ENCODE measurements around the gene ADH1A. TPM values are rescaled to one million over a fixed set of nuclear protein-coding genes. Genes with fewer than 3 reads are reported as not detected.
A peak's percentile ranks its signal among the peaks of the same experiment; 100 is the strongest.

The ADH1A gene
- total RNA-seq (ENCODE audit: low replicate concordance): not detected in 2 replicates

DNA sequence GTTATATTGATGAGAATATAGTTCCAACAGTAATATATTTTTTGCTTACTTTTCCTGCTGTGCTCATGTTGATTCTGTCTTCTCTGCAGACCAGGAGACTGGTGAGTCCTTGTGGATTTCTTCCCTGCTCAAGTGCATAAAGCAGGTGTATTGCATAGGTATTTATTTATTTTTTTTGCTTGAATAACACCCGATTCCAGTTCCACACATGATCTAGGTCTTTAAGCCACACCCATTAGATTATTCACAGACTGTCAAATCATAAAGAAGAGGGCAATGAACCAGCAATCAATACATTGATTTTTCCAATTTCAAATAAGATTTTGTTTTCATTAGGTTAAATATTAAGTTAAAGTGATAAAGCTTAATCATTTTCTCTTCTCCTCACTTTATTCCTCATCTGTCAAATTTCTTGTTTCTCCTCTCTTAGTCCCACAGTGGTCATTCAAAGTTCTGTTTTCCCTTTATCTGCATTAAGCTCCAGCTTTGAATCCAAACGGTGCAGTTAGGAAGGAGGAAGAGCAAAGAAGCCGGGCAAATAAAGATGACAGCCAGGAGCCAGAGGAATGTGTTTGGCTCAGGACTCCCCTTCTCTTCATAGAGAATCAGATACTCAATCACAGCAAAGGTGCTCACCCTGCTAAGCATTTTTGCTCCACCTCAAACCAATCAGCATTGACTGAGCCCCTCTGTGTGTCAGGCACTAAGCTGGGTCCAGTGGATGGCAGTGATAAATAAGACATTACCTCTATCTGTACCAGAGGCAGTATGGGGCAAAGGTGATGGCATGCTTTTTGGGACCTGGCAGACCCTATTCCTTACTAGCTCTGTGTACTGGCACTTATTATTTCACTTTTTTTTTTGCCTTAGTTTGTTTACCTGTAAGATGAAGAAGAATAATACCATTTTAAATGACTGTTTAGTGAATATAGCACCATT is at the start of gene ADH1A:
TSS of gene ADH1A (minus strand) at position 138 of the 939 bp plus-strand sequence. CDS start at position 67, 71 bp downstream.
- Mint-ChIP-seq H3K27me3 (ENCODE audit: insufficient read depth, low read depth) (no peaks in the 10 kb centered on the region), H3K4me3 (no peak within 1 kb of the TSS), H3K27ac (no peak within 1 kb of the TSS), H3K9me3 (no peaks in the 10 kb centered on the region), H3K36me3 (no peaks in the 10 kb centered on the region), H3K4me1 (no peaks in the 10 kb centered on the region)
- H3K4me3 ChIP-seq: no peak within 1 kb of the TSS
- no peak within 1 kb of the TSS for H2AFZ ChIP-seq (replicated peaks)
- H3F3A ChIP-seq (ENCODE audit: low read depth): no peaks in the 10 kb centered on the region
- H3K9me3 ChIP-seq (ENCODE audit: low read depth): no peaks in the 10 kb centered on the region
- no peak within 1 kb of the TSS for H3K27ac ChIP-seq
- H3K4me1 ChIP-seq: no peaks in the 10 kb centered on the region
- no peaks in the 10 kb centered on the region for H3K27me3 ChIP-seq
- H4K20me1 ChIP-seq (ENCODE audit: low read depth): no peaks in the 10 kb centered on the region
- no peak within 1 kb of the TSS for H3K9ac ChIP-seq
- H3K79me2 ChIP-seq (ENCODE audit: low read depth): no peaks in the 10 kb centered on the region
- no peaks in the 10 kb centered on the region for H3K36me3 ChIP-seq
- no peak for DNase-seq (ENCODE audit: low spot score)
- TF ChIP-seq EZH2phosphoT487 (IDR thresholded peaks at IDR 0.05): no peak
- TF ChIP-seq EZH2 (IDR thresholded peaks at IDR 0.05): no peak
- TF ChIP-seq, protein P1, sequence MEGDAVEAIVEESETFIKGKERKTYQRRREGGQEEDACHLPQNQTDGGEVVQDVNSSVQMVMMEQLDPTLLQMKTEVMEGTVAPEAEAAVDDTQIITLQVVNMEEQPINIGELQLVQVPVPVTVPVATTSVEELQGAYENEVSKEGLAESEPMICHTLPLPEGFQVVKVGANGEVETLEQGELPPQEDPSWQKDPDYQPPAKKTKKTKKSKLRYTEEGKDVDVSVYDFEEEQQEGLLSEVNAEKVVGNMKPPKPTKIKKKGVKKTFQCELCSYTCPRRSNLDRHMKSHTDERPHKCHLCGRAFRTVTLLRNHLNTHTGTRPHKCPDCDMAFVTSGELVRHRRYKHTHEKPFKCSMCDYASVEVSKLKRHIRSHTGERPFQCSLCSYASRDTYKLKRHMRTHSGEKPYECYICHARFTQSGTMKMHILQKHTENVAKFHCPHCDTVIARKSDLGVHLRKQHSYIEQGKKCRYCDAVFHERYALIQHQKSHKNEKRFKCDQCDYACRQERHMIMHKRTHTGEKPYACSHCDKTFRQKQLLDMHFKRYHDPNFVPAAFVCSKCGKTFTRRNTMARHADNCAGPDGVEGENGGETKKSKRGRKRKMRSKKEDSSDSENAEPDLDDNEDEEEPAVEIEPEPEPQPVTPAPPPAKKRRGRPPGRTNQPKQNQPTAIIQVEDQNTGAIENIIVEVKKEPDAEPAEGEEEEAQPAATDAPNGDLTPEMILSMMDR (IDR thresholded peaks at IDR 0.05): no peak
- no peak within 1 kb of the TSS for H3K4me2 ChIP-seq

DNA sequence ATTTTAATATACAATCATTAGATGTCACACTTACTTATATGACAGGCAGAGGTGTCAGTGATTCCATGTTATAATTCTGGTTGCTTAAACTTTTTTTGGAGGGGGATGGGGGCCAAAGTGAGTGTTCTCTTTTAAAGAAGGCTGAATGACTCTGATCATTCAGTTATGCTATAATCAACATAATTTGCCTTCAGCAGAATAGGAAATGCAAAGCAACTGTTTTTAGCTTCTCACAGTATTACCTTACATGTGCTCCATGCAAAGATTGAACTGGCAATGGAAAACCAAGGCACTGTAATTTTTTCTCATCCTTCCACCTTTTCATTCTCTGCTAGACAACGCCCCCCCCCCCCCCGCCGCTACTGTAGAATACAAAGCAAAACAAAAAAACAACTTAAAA is 48.4 kb upstream of the ADH1A start:
- Mint-ChIP-seq H3K4me3 (no peak overlapping the region), H3K4me1 (no peaks in the 10 kb centered on the region), H3K36me3 (no peaks in the 10 kb centered on the region), H3K27ac (no peak overlapping the region), H3K9me3 (no peaks in the 10 kb centered on the region), H3K27me3 (ENCODE audit: insufficient read depth, low read depth) (no peaks in the 10 kb centered on the region)
- H3F3A ChIP-seq (ENCODE audit: low read depth): no peaks in the 10 kb centered on the region
- no peak overlapping the region for H3K27ac ChIP-seq
- H3K4me1 ChIP-seq: no peaks in the 10 kb centered on the region
- H3K9me3 ChIP-seq (ENCODE audit: low read depth): no peaks in the 10 kb centered on the region
- no peak overlapping the region for H2AFZ ChIP-seq (replicated peaks)
- H3K4me2 ChIP-seq: no peak overlapping the region
- no peak overlapping the region for H3K4me3 ChIP-seq
- H4K20me1 ChIP-seq (ENCODE audit: low read depth): no peaks in the 10 kb centered on the region
- no peaks in the 10 kb centered on the region for H3K27me3 ChIP-seq
- no peak for DNase-seq (ENCODE audit: low spot score)
- H3K36me3 ChIP-seq: no peaks in the 10 kb centered on the region
- TF ChIP-seq EZH2phosphoT487 (IDR thresholded peaks at IDR 0.05): no peak
- TF ChIP-seq, protein P1 (IDR thresholded peaks at IDR 0.05): no peak
- TF ChIP-seq EZH2 (IDR thresholded peaks at IDR 0.05): no peak
- H3K79me2 ChIP-seq (ENCODE audit: low read depth): no peaks in the 10 kb centered on the region
- H3K9ac ChIP-seq: no peak overlapping the region

DNA sequence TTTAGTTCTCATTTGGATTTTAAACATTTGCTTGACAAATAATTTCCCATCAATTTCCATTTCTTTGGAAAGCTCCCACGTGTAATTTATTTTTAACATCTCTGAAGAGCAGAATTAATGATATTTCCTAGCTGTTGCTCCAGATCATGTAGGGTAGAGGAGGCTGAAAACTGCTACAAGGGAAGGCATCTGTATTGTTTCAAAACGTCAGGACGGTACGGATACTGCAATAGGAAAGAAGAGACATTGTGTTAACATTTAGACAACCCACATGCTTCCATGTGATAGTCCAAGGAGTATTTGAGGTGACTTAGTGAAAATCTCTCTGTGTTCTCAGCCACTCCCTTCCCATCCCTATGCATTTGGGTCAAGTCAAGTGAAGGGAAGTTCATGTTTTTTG is 45.8 kb upstream of the ADH1A start:
- Histone ChIP-seq H3K4me3 (no peak overlapping the region), H3K79me2 (ENCODE audit: low read depth) (no peaks in the 10 kb centered on the region), H3K36me3 (no peaks in the 10 kb centered on the region), H4K20me1 (ENCODE audit: low read depth) (no peaks in the 10 kb centered on the region), H3K27me3 (no peaks in the 10 kb centered on the region), H3K9me3 (ENCODE audit: low read depth) (no peaks in the 10 kb centered on the region), H3K9ac (no peak overlapping the region), H3K27ac (no peak overlapping the region), H3F3A (ENCODE audit: low read depth) (no peaks in the 10 kb centered on the region), H3K4me2 (no peak overlapping the region), H3K4me1 (no peaks in the 10 kb centered on the region), H2AFZ (replicated peaks) (peak overlapping the region; percentile 43)
- no peaks in the 10 kb centered on the region for H3K4me1 Mint-ChIP-seq
- H3K36me3 Mint-ChIP-seq: no peaks in the 10 kb centered on the region
- H3K27me3 Mint-ChIP-seq (ENCODE audit: insufficient read depth, low read depth): no peaks in the 10 kb centered on the region
- DNase-seq (ENCODE audit: low spot score): no peak
- no peaks in the 10 kb centered on the region for H3K9me3 Mint-ChIP-seq
- no peak overlapping the region for H3K4me3 Mint-ChIP-seq
- no peak overlapping the region for H3K27ac Mint-ChIP-seq
- TF ChIP-seq EZH2phosphoT487 (IDR thresholded peaks at IDR 0.05): no peak
- TF ChIP-seq EZH2 (IDR thresholded peaks at IDR 0.05): no peak
- TF ChIP-seq, protein P1 (IDR thresholded peaks at IDR 0.05): no peak

All from neural progenitor cell (in vitro differentiated cells).